K562 (cell line): ENCODE results near the gene ENPP5.

Experiments
- CTCF ChIP-seq, 3 experiments: IDR thresholded peaks in 2 of 3; conservative IDR thresholded peaks in 1 of 3; 2 replicates each; pipeline ENCODE4 v1.5.1; 2011 to 2012; ENCODE audit warnings: low read length in 3 of 3, mild to moderate bottlenecking in 3 of 3, control low read depth in 2 of 3, improper control_type of control experiment in 1 of 3, inconsistent platforms in 1 of 3, low read depth in 1 of 3, mixed read lengths in 1 of 3, moderate library complexity in 1 of 3; ENCODE audit not compliant: insufficient read depth in 2 of 3
- GABPA ChIP-seq: fragments of 200-800 bp; sonication (Bioruptor generic); conservative IDR thresholded peaks from 2 replicates; pipeline ENCODE4 v1.6.1; 2016; ENCODE audit warnings: low read depth, missing genetic modification characterization, missing compliant biosample characterization
- HDAC2 ChIP-seq: fragments of 450-650 bp; IDR thresholded peaks from 2 replicates; pipeline ENCODE4 v1.6.1; 2016; ENCODE audit warnings: mild to moderate bottlenecking
- MAX ChIP-seq: sonication (generic); formaldehyde crosslinking; IDR thresholded peaks from 2 replicates; pipeline ENCODE4 v1.9.0; 2022; ENCODE audit warnings: mild to moderate bottlenecking, missing genetic modification reagents
- PHF8 ChIP-seq: fragments of 200-600 bp; sonication (generic); IDR thresholded peaks from 2 replicates; pipeline ENCODE4 v1.6.1; 2012; ENCODE audit warnings: mixed run types, mild to moderate bottlenecking, inconsistent platforms, low read length, moderate library complexity, borderline replicate concordance
- POLR2A ChIP-seq: fragments of 450-650 bp; conservative IDR thresholded peaks from 2 replicates; pipeline ENCODE4 v1.6.1; 2016
- PRPF4 ChIP-seq: fragments of 200-400 bp; formaldehyde crosslinking; IDR thresholded peaks from one replicate; pipeline ENCODE4 v1.6.1; 2017; ENCODE audit warnings: low read length, low read depth, mild to moderate bottlenecking; ENCODE audit not compliant: insufficient read depth, poor library complexity, severe bottlenecking
- XRCC5 ChIP-seq: fragments of 200-400 bp; formaldehyde crosslinking; IDR thresholded peaks from 2 replicates; pipeline ENCODE4 v1.6.1; 2017; ENCODE audit warnings: low read depth, mild to moderate bottlenecking, low read length
- ZBTB7A ChIP-seq: IDR thresholded peaks from 2 replicates; pipeline ENCODE4 v1.6.1; 2011; ENCODE audit warnings: low read depth, mild to moderate bottlenecking, low read length, moderate library complexity, borderline replicate concordance; ENCODE audit not compliant: control insufficient read depth
- ZNF121 ChIP-seq: sonication (generic); formaldehyde crosslinking; conservative IDR thresholded peaks from 2 replicates; pipeline ENCODE4 v1.8.0; 2022; ENCODE audit warnings: missing genetic modification reagents
- TF ChIP-seq, protein P1 (sequence below): sonication (generic); formaldehyde crosslinking; IDR thresholded peaks from 2 replicates; pipeline ENCODE4 v1.8.1; 2023; ENCODE audit warnings: mild to moderate bottlenecking, missing genetic modification reagents
- TF ChIP-seq, protein P2 (sequence below): fragments of 250-450 bp; sonication (Bioruptor Pico); IDR thresholded peaks from 2 replicates; pipeline ENCODE4 v1.5.0; 2022; ENCODE audit warnings: mild to moderate bottlenecking

DNA sequence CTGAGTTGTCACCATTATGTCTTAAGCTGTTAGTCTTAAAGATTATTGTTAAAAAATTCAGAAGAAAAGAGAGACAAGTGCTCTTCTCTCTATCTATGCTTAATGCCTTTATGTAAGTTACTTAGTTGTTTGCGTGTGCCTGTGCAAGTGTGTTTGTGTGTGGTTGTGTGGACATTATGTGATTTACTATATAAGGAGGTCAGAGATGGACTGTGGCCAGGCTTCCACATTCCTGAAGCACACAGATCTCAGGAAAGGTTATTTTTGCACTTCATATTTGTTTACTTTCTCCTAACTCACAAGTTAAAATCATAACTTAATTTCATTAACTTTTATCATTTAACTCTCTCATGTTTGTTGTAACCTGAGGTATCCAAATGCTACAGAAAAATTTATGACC is 26.5 kb downstream of the ENPP5 start:
- TF ChIP-seq POLR2A, result no peak
- no peak for TF ChIP-seq XRCC5
- TF ChIP-seq, protein P1, sequence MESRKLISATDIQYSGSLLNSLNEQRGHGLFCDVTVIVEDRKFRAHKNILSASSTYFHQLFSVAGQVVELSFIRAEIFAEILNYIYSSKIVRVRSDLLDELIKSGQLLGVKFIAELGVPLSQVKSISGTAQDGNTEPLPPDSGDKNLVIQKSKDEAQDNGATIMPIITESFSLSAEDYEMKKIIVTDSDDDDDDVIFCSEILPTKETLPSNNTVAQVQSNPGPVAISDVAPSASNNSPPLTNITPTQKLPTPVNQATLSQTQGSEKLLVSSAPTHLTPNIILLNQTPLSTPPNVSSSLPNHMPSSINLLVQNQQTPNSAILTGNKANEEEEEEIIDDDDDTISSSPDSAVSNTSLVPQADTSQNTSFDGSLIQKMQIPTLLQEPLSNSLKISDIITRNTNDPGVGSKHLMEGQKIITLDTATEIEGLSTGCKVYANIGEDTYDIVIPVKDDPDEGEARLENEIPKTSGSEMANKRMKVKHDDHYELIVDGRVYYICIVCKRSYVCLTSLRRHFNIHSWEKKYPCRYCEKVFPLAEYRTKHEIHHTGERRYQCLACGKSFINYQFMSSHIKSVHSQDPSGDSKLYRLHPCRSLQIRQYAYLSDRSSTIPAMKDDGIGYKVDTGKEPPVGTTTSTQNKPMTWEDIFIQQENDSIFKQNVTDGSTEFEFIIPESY (CRISPR knock-in tag), result no peak
- no peak for TF ChIP-seq CTCF (IDR thresholded peaks at IDR 0.05 in 2 of 3, conservative IDR thresholded peaks at IDR 0.05 in 1 of 3; ENCODE audit: insufficient read depth in 2 of 3, low read depth in 1 of 3, low read length in 3 of 3)
- TF ChIP-seq, protein P2, sequence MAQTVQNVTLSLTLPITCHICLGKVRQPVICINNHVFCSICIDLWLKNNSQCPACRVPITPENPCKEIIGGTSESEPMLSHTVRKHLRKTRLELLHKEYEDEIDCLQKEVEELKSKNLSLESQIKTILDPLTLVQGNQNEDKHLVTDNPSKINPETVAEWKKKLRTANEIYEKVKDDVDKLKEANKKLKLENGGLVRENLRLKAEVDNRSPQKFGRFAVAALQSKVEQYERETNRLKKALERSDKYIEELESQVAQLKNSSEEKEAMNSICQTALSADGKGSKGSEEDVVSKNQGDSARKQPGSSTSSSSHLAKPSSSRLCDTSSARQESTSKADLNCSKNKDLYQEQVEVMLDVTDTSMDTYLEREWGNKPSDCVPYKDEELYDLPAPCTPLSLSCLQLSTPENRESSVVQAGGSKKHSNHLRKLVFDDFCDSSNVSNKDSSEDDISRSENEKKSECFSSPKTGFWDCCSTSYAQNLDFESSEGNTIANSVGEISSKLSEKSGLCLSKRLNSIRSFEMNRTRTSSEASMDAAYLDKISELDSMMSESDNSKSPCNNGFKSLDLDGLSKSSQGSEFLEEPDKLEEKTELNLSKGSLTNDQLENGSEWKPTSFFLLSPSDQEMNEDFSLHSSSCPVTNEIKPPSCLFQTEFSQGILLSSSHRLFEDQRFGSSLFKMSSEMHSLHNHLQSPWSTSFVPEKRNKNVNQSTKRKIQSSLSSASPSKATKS (CRISPR knock-in tag), result no peak
- TF ChIP-seq PHF8, result no peak
- TF ChIP-seq PRPF4, result no peak
- TF ChIP-seq ZNF121 (CRISPR knock-in tag), result no peak
- TF ChIP-seq HDAC2, result no peak
- no peak for TF ChIP-seq ZBTB7A
- no peak for TF ChIP-seq MAX (CRISPR knock-in tag)
- no peak for TF ChIP-seq GABPA (tag)
